ENCODE measurements around the gene AAMP.

AAMP gene

GRCh38 chr2:218257390-218257981 is 12.5 kb downstream of the AAMP start:
- peak; percentile 62 for DNase-seq

- no peak for DNase-seq
Observed at GRCh38 chr2:218256612-218257350, 13.2 kb downstream of the AAMP start.

GRCh38 chr2:218255446-218255845 is 14.5 kb downstream of the AAMP start:
- DNase-seq = no peak

- no peak for DNase-seq
Observed at GRCh38 chr2:218253232-218253625, 16.7 kb downstream of the AAMP start.

GRCh38 chr2:218252509-218253231 is 17.3 kb downstream of the AAMP start:
- no peak for DNase-seq

GRCh38 chr2:218249691-218250090 is 20.2 kb downstream of the AAMP start:
- DNase-seq = no peak

- DNase-seq = no peak
Observed at GRCh38 chr2:218245214-218245613, 24.7 kb downstream of the AAMP start.

DNA sequence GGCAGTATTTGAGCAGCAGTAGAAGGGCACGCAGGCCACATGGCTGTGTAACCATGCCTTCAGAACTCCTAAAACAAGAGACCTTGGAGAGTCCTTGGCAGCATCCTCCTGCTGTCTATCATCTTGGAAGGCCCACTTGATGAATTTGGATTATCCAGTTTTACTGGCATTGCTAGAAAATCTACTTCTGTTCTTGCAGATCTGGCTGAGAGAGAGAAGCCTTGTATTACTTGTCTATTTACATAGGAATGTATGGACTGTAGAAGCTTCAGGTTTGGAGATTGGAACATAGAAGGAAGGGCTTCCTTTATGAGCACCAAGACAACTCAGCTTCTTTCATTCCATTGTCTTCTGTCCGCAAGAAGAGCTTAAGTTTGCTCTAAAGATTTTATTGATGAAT is 25.3 kb downstream of the AAMP start:
- no peak for DNase-seq

- no peak for DNase-seq
Observed at GRCh38 chr2:218244204-218244603, 25.7 kb downstream of the AAMP start.

GRCh38 chr2:218238887-218239286 is 31.1 kb downstream of the AAMP start:
- DNase-seq = no peak

DNA sequence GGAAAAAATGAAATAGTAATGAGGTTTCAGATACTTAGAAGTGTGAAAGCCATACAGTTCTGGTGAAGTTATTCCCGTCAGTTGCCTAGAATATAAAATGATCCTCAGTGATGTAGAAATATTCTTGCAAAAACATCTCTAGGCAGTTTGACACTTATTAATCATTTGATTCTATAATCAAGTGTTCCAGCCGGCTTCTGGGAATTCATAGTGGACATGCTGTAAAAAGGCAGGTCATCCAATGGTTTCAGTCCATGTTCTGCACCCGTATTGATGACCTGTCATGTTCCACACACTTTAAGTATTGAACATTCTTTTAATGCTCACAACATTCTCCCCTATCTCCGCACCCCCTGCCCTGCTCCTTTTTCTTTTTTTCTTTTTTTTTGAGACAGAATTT is 33.1 kb downstream of the AAMP start:
- DNase-seq = no peak

- DNase-seq = no peak
Observed at GRCh38 chr2:218235017-218235416, 34.9 kb downstream of the AAMP start.

DNA sequence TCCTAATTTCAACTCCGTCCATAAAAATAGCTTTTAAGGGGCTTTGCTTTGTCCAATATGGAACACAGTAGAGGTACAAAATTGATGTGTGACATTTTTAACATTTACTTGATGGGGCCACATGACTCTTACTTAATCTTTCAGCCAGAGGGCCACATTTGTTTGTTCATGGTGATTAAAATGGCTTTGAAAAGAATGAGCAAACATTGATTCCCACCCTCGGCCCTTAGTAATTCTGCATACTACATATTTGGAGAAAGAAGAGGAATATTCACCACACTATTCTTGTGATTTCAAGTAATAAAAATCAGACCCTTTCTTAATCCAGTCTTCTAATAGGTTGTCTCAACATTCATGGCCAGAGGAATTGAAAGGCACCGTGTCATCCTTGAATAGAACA is 35.4 kb downstream of the AAMP start:
- DNase-seq = no peak

DNA sequence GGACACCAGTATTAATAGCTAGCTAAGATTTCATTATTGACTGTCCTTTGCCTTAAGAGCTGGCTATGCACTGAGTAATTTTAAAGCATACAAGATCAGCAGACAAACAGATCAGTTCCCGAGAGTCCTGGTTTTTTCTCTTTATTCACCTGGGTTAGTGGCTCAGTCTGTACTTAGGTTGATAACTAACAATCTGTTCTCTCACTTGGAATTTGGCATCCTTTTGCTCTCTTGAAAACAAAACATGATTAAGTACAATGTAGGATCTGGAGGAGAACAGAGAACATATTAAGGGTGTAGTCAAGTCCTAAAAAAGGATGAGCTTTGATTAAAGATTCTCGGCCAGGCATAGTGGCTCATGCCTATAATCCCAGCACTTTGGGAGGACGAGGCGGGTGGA is 36.4 kb downstream of the AAMP start:
- no peak for DNase-seq

DNA sequence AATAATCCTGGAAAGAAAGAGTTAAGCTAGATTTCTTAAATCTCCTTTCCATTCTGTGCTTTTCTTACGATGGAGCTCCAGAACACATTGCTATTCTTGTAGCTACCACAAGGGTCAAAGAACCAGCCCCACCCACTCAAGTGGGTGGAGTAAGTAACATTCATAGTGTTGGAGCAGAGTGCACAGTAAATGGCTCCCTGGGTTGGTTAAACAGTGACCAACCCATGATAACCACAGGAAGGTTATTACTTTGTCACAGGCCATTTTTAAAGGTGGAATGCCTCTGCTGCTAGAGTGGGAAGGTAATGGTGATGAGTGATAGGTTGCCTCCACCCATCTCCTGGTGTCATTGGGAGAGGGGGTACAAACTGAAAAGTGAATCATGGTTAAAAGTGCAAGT is 39.1 kb downstream of the AAMP start:
- no peak for DNase-seq

GRCh38 chr2:218229851-218230250 is 40.1 kb downstream of the AAMP start:
- no peak for DNase-seq

DNA sequence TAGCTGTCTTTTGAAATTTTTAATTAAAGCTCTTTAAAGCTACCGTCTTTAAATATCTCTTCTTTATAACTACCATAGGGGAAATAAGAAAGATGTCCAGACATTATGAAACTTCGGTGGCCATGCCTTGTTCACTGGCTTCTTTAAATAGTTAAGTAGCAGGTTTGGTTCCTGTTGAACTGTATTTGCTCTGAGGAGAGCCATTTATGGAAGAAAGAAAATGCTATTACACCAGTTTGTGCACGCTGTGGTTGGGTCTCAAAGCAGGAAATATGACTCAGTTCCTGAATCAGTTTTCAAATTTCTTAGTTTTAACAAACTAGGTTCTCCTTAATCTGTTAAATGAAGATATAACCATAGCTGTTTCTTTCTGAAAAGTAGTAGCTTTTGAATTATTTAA is 40.7 kb downstream of the AAMP start:
- DNase-seq = peak; percentile 13

GRCh38 chr2:218228366-218229090 is 41.4 kb downstream of the AAMP start:
- no peak for DNase-seq

- no peak for DNase-seq
Observed at GRCh38 chr2:218226903-218227302, 43.0 kb downstream of the AAMP start.

DNA sequence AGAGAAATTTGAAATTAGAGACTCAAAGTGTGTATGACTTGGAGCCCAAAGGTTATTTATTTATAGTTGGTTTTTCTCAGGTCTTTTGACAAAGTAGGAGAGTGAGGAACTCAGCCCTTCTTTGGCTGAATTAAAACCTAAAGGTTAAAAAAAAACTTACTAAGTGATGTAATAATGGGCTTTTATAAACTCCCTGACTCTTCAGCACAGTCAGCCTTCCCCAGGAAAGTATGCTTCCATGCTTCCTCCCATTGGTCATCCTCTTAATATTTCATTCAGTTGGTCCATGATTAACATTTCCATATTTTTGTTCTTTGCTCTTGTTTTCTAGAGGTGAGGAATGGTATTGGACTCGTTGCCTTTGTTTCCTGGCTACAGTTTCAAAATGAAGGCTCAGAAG is 45.8 kb downstream of the AAMP start:
- DNase-seq = no peak

GRCh38 chr2:218223046-218223445 is 46.9 kb downstream of the AAMP start:
- peak; percentile 19 for DNase-seq

- no peak for DNase-seq
Observed at GRCh38 chr2:218221000-218221399, 48.9 kb downstream of the AAMP start.

DNA sequence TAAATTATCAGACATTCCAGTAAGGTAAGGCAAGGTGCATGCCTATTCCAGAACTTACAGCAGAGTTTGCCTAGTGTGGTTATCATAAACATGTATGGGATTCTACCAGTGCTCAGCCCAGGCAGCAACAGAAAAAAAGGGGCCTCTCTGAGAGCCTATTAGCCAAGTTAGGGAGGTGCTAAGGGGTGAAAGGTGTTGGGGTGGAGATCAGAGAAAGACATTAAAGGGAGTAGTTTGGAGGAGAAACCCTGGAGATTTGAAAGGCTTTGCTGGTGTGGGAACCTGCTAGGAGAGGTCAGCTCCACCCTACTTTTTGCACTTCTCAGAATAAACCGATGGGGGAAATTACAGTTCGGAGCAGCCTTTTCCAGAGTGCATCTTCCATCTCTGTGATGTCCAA is 50.0 kb downstream of the AAMP start:
- no peak for DNase-seq
